Measurements from ENCODE around the gene OR1F1.

Gene OR1F1

GRCh38 chr16:3207086-3207953 is 19.3 kb downstream of the OR1F1 start:
- DNase-seq, result no peak

DNA sequence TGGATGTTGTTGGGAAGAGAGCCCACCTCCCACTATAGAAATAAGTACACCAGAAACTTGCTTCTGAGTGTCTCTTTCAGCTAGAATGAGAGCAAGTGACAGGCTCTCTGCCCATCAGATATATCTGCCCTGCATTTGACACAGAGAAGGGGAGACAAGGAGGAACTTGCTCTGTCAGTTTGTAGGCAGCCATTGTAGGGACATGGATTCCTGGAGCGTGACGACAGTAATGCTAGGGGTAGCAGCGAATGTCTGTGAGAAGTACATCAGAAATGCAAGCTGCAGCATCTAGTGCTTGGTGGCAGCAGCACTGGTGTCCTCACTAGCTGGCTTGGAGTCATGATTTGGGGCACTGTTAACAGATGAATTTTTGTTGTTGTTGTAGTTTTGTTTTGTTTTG is 24.0 kb downstream of the OR1F1 start:
- DNase-seq, result no peak

DNA sequence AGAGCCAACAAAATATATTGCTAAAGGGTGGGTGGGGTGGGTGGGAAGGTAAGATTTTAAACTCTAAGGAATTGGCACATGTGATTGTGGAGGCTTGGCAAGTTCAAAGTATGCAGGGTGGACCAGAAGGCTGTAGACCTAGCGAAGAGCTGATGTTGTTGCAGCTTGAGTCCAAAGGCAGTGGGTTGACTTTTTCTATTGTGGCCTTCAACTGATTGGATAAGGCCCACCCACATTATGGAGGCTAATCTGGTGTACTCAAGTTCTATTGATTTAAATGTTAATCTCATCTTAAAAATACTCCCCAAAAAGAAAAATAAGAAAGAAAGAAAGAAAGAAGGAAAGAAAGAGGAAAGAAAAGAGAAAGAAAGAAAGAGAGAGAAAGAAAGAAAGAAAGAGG is 24.6 kb downstream of the OR1F1 start:
- no peak for DNase-seq

GRCh38 chr16:3214904-3215600 is 27.0 kb downstream of the OR1F1 start:
- peak; percentile 60 for DNase-seq

DNA sequence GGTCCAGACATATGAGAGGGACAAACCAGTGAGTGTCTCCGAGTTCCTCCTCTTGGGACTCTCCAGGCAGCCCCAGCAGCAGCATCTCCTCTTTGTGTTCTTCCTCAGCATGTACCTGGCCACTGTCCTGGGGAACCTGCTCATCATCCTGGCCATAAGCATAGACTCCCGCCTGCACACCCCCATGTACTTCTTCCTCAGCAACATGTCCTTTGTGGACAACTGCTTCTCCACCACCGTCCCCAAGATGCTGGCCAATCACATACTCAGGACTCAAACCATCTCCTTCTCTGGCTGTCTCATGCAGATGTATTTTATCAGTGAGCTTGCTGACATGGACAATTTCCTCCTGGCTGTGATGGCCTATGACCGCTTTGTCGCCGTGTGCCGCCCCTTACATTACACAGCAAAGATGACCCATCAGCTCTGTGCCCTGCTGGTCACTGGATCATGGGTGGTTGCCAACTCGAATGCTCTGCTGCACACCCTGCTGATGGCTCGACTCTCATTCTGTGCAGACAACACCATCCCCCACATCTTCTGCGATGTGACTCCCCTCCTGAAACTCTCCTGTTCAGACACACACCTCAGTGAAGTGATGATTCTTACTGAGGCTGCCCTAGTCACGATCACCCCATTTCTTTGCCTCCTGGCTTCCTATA is 27.7 kb downstream of the OR1F1 start:
- DNase-seq, result no peak

DNA sequence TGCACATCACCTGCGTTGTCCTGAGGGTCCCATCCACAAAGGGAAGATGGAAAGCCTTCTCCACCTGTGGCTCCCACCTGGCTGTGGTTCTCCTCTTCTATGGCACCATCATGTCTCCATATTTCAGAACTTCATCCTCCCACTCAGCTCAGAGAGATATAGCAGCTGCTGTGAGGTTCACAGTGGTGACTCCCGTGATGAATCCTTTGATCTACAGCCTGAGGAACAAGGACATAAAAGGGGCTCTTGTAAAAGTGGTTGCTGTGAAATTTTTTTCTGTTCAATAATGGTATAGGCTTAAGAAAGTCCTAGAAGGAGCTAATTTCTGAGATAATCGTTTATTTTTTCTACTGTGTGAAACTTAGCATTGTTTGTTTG is 28.2 kb downstream of the OR1F1 start:
- no peak for DNase-seq

DNA sequence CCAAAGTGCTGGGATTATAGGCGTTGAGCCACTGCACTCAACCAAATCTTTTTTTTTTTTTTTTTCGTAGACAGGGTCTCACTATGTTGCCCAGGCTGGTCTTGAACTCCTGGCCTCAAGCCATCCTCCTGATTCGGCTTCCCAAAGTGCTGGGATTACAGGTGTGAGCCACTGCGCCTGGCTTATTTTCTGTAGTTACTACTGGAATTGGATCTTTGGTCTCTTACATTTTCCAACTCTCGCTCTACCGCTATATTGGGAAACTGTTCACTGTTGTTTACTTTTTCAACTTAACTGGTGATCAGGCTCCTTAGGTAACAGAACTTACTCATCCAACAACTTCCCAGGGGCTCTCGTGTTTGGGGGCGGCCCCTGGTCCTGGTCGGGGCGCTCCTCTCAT is 32.8 kb downstream of the OR1F1 start:
- no peak for DNase-seq

- DNase-seq, result no peak
Measured at GRCh38 chr16:3223913-3224515, 36.0 kb downstream of the OR1F1 start.

DNA sequence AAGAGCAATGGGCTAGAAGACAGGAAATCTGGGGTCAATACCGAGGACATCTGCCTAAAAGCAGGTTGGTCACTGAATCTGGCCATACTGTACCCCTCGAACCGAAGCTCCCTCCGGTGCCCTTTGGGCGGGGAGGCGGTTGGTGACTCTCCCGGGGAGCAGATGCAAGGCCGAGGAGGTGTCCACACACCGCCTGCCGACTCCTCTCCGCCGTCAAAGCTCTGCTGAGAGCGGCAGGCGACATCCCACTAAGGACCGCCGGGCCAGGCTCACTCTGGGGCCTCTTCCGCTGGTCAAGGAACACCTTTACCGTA is 46.5 kb downstream of the OR1F1 start:
- no peak for DNase-seq

GRCh38 chr16:3234857-3235561 is 47.0 kb downstream of the OR1F1 start, which contains the start of gene ZNF200:
TSS of gene ZNF200 (minus strand) at chr16:3235158. CDS start at chr16:3233755, 1,403 bp downstream.
- DNase-seq, result peak; percentile 96

DNA sequence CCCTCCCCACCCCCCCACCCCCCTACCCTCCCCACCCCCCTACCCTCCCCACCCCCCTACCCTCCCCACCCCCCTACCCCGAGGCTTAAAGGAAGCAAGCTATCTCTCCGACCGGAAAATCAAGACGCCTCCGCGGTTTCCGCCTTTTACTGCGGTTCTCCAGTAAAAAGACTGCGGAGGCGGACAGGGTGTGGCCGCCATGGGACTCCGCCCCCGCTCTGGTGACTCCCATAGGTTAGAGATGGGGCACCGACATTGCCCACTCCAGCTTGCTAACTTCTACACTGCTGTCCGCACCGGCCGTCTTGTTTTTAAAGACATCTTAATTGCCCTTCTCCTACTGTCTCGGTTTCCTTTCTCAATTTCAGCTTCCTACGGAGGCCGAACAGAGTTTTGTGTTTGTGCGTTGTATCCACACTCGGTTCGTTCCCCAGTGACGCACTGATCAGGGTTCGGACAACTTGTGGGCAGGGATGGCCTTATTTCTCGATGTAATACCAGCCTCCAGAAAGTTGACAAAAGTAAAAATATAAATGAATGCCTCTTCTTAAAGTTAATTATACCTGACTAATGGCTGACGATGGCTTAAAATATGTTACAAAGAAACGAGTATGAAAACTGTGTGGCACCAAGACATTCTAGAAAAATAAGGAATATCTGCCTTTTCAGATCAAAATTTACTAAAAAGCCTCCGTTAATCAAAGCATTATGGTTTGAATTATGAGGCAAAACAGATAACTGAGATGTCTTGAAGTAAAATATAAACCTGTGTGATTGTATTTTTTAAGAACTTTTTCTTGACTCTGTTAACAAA is 48.1 kb downstream of the OR1F1 start:
- peak; percentile 11 for DNase-seq

GRCh38 chr16:3241761-3242160 is 53.8 kb downstream of the OR1F1 start:
- no peak for DNase-seq

GRCh38 chr16:3242709-3243108 is 54.7 kb downstream of the OR1F1 start:
- no peak for DNase-seq

DNA sequence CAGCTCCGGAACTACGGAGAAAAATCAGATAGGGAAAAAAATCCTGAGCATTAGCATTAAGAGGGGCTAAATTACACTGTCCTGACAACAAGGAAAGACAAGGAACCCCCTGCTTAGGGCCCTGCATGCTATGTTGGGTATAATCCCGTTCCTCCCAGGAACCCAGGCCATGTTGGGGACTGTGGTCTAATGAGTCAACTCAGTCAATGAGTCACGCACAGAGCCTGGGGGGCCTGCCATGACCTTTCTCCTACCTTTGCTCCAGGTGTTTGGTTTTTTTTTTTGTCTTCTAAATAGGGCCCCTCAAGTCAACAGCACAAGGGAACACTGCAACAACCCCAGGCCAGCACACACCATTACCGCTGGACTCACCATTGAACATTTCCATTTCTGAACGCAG is 55.9 kb downstream of the OR1F1 start:
- DNase-seq, result no peak

GRCh38 chr16:3246002-3246401 is 58.0 kb downstream of the OR1F1 start:
- DNase-seq, result no peak

- no peak for DNase-seq
Measured at GRCh38 chr16:3246876-3247275, 58.9 kb downstream of the OR1F1 start.

DNA sequence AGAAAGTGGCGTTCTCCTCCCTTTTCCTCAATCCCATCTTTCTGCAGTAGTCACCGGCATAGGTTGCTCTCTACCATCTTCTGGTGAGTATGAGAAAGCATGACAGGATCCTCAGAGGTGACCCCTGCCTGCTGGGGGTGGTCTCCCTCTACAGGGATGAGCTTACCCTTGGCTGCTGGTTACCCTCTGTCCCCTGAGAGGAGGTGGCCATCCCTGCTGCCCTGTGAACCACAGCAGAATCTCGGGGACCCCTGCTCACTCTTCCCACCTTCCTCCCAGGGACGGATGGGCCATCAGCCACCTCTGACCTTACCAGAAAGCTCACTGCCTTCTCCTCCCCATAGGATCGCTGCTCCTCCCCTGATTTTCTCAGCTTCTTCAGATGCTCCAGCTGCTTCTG is 60.6 kb downstream of the OR1F1 start:
- DNase-seq, result no peak

GRCh38 chr16:3249020-3249419 is 61.0 kb downstream of the OR1F1 start:
- DNase-seq, result no peak

DNA sequence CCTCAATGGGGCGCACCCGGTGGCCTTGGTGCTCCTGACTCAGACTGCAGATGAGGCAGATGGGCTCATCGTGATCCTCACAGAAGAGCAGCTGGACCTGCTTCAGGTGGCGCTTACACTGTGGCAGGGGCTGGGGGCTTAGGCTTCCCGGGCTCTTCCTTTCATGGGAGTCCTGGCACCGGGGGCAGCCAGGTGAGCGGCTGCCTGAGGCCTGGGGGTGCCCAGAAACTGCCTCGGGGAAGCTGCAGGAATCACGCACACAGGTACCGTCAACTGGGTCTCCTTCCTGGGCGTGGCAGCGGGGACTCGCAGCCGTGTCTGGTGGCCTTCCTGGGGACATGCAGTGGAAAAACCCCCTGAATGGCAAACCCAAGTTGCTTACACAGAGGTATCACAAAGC is 61.4 kb downstream of the OR1F1 start:
- DNase-seq, result no peak

DNA sequence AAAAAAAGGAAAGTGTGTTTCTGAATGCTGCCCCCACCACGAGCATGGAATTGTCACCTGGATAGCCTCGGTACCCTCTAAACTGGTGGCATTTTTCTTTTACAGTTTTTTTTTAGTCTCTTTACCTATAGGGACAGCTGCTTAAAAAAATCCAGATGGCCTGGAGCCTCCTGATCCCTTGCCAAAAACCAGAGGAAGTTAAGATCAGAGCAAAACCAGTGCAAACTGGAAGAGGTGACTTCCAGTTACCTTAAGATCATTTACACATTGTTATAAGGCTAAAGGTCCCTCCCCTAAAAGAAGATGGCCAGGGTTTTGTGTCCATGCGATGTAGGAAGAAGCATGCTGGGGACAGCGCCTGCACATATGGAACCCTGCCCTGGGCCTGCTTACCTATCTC is 65.0 kb downstream of the OR1F1 start:
- no peak for DNase-seq

GRCh38 chr16:3254309-3254708 is 66.3 kb downstream of the OR1F1 start:
- no peak for DNase-seq
